ENCODE results near the gene EDC4.
"Not testable (repeated sequence)": the region's sequence is repeated elsewhere in the genome, so short reads cannot be mapped to it uniquely, and the experiment has no call there.

The EDC4 gene

GRCh38 chr16:67910158-67910557 is 37.3 kb downstream of the EDC4 start:
- DNase-seq, result peak; percentile 5 to 62 (median 13)

- DNase-seq, result no peak
Observed at GRCh38 chr16:67914758-67915495, 42.1 kb downstream of the EDC4 start.

- not testable (repeated sequence) for DNase-seq
Observed at GRCh38 chr16:67915496-67915769, 42.6 kb downstream of the EDC4 start.

GRCh38 chr16:67915831-67916723 is 43.2 kb downstream of the EDC4 start:
- no peak for DNase-seq

- peak in 1 of 3 experiments; percentile 46 for DNase-seq
Observed at GRCh38 chr16:67917140-67917851, 44.4 kb downstream of the EDC4 start.

GRCh38 chr16:67917852-67918236 is 45.0 kb downstream of the EDC4 start:
- DNase-seq, result peak in 1 of 3 experiments; percentile 62

- DNase-seq, result peak in 1 of 3 experiments; percentile 20
Observed at GRCh38 chr16:67919622-67920221, 46.9 kb downstream of the EDC4 start.

- peak in 1 of 3 experiments; percentile 25 for DNase-seq
Observed at GRCh38 chr16:67922221-67922620, 49.4 kb downstream of the EDC4 start.

- DNase-seq, result peak; percentile 21 to 76 (median 43)
Observed at GRCh38 chr16:67922740-67923139, 49.9 kb downstream of the EDC4 start.

- peak in 2 of 3 experiments; percentile 17 to 42 for DNase-seq
Observed at GRCh38 chr16:67923414-67924116, 50.7 kb downstream of the EDC4 start.

GRCh38 chr16:67924140-67924906 is 51.5 kb downstream of the EDC4 start:
- DNase-seq, result no peak

- DNase-seq, result peak; percentile 77 to 93 (median 81)
Observed at GRCh38 chr16:67926181-67926750, 53.4 kb downstream of the EDC4 start.

- DNase-seq, result no peak
Observed at GRCh38 chr16:67927131-67927941, 54.5 kb downstream of the EDC4 start.

- no peak for DNase-seq
Observed at GRCh38 chr16:67928147-67928546, 55.3 kb downstream of the EDC4 start.

GRCh38 chr16:67928561-67929364 is 55.9 kb downstream of the EDC4 start:
- peak; percentile 57 to 77 (median 65) for DNase-seq

GRCh38 chr16:67930191-67930590 is 57.3 kb downstream of the EDC4 start:
- DNase-seq, result no peak

- DNase-seq, result no peak
Observed at GRCh38 chr16:67930678-67931211, 57.9 kb downstream of the EDC4 start.

Measured in NCI-H1417 (cell line).